ENCODE results near the gene KCNMA1. TPM values are rescaled to one million over a fixed set of nuclear protein-coding genes. Genes with fewer than 3 reads are reported as not detected.

KCNMA1 gene
- total and polyA plus RNA-seq, 9 of the 15 experiments (the other 6 are each of a cell fraction or from before 2014, with no cell fraction given) = 0.01 to 0.95 (median 0.15) TPM; not detected in 4

- no peak for ATAC-seq
- Histone ChIP-seq H3K4me2 (ENCODE audit: insufficient read depth, low read length) (no peak overlapping the region), H3K27ac (ENCODE audit: extremely low read depth, low read depth, low read length) (no peak overlapping the region), H3K36me3 (ENCODE audit: control insufficient read depth, insufficient read depth, low read length) (no peaks in the 10 kb centered on the region), H4K20me1 (replicated peaks; ENCODE audit: control insufficient read depth, insufficient read depth, low read length) (no peaks in the 10 kb centered on the region; the same call in 1 of the 2 replicates), H3K27me3 (ENCODE audit: control insufficient read depth in 2 of 2, insufficient read depth in 2 of 2, low read length in 2 of 2) (peaks cover 0 to 27% of the 10 kb centered on the region in 2 experiments; a peak in 3 of 5 replicates), H3K4me3 (no peak overlapping the region), H3K9ac (ENCODE audit: insufficient read depth in 1 of 2, low read depth in 2 of 2, low read length in 2 of 2) (no peak overlapping the region), H3K9me3 (replicated peaks; ENCODE audit: control insufficient read depth, insufficient read depth, low read depth, low read length) (no peaks in the 10 kb centered on the region), H3K4me1 (replicated peaks in 1 of 2; ENCODE audit: control insufficient read depth in 2 of 2, insufficient read depth in 2 of 2, low read length in 2 of 2) (no peaks in the 10 kb centered on the region), H2AFZ (ENCODE audit: low read depth, low read length) (no peak overlapping the region), H3K79me2 (ENCODE audit: control insufficient read depth, insufficient read depth, low read length) (no peaks in the 10 kb centered on the region), H3K9me1 (ENCODE audit: control insufficient read depth, insufficient read depth, low read length) (no peaks in the 10 kb centered on the region)
- 0% methylated on average over 5 of the region's 5 CpGs for WGBS (ENCODE audit: insufficient coverage, low coverage, missing lambda C conversion rate)
- BruUV-seq (replicated peaks) = no TSS peak
- ChIA-PET POLR2A (no interaction called here), CTCF (ENCODE audit: low intra/inter-chr PET ratio) (no interaction called here)
- in situ Hi-C loops (cut with MboI) = no loop called here
- no peak for FAIRE-seq
- TF ChIP-seq PRDM10 (IDR thresholded peaks at IDR 0.05; ENCODE audit: partially characterized antibody) = no peak
- DNase-seq (ENCODE audit: extremely low read depth in 1 of 4, low spot score in 3 of 4) = no peak
- intact Hi-C loops (cut with micrococcal nuclease) = no loop called here
Measured at GRCh38 chr10:77360835-77361234, 276.8 kb downstream of the KCNMA1 start.
